Esophagus muscularis mucosa (tissue), 4 donors: ENCODE measurements around the gene AGTRAP. TPM values are rescaled to one million over a fixed set of nuclear protein-coding genes. Genes with fewer than 3 reads are reported as not detected.

Experiments
- DNase-seq: peaks from one replicate; pipeline ENCODE4 v3.0.0-alpha.2; 2017; ENCODE audit errors: extremely low spot score
- H3K27ac ChIP-seq, 4 donors: fragments of 200-600 bp; sonication (generic); replicated peaks in 1 of 4; 1 replicate in 3 of 4; 2 replicates in 1 of 4; pipeline ENCODE4 v1.5.1; 2016 to 2019; ENCODE audit warnings: mild to moderate bottlenecking in 1 of 4
- H3K27me3 ChIP-seq, 4 donors: fragments of 200-600 bp; sonication (generic); one replicate each; pipeline versions ENCODE4 v1.5.1 to v1.6.0; 2016 to 2019
- H3K36me3 ChIP-seq, 4 donors: fragments of 200-600 bp; sonication (generic); one replicate each; pipeline ENCODE4 v1.5.1; 2016 to 2019
- H3K4me1 ChIP-seq, 4 donors: fragments of 200-600 bp; sonication (generic); one replicate each; pipeline ENCODE4 v1.5.1; 2016 to 2019
- H3K4me3 ChIP-seq, 4 donors: fragments of 200-600 bp; sonication (generic); 1 replicate in 2 of 4; 2 replicates in 2 of 4; pipeline ENCODE4 v1.5.1; 2016 to 2019; ENCODE audit warnings: mild to moderate bottlenecking in 4 of 4, moderate library complexity in 1 of 4
- H3K9me3 ChIP-seq, 4 donors: fragments of 200-600 bp; sonication (generic); 1 replicate in 3 of 4; 2 replicates in 1 of 4; pipeline ENCODE4 v1.5.1; 2016 to 2019
- EP300 ChIP-seq: sonication (generic); formaldehyde crosslinking; IDR thresholded peaks from one replicate; pipeline ENCODE4 v1.6.1; 2017; ENCODE audit warnings: antibody characterized with exemption
- POLR2A ChIP-seq: fragments of 450-650 bp; IDR thresholded peaks from one replicate; pipeline ENCODE4 v1.6.1; 2017; ENCODE audit warnings: antibody characterized with exemption, moderate library complexity, mild to moderate bottlenecking, low read depth
- POLR2AphosphoS5 ChIP-seq, 2 donors: sonication (generic); formaldehyde crosslinking; IDR thresholded peaks; one replicate each; pipeline ENCODE4 v1.6.1; 2017; ENCODE audit warnings: antibody characterized with exemption in 2 of 2
- WGBS: methylation state at CpG from one replicate; pipeline ENCODE4 v1.1.5; 2018; 5-methylcytosine and 5-hydroxymethylcytosine counted together
- intact Hi-C: fragments of 100-400 bp; cut with DNase I; formaldehyde crosslinking; loops from one replicate; pipeline ENCODE4 v1.15.1; 2023
- total RNA-seq, 4 donors: library from RNA; depleted of rRNA; stranded (reverse); fragments of >200 nt; gene quantifications; one replicate each; pipeline versions ENCODE4 v1.1.0 to v1.2.1, GENCODE V29; 2016
- TF ChIP-seq, protein P1 (sequence below), 3 experiments: fragments of 200-600 bp in 2 of 3; fragments of 450-650 bp in 1 of 3; sonication (generic) in 2 of 3; IDR thresholded peaks; one replicate each; pipeline ENCODE4 v1.5.1; 2017 to 2019; ENCODE audit warnings: antibody characterized with exemption in 3 of 3, mild to moderate bottlenecking in 2 of 3, moderate library complexity in 1 of 3

The AGTRAP gene
- total RNA-seq, 4 donors from 2014 or later = 31.6 to 73.4 (median 45.6) TPM

DNA sequence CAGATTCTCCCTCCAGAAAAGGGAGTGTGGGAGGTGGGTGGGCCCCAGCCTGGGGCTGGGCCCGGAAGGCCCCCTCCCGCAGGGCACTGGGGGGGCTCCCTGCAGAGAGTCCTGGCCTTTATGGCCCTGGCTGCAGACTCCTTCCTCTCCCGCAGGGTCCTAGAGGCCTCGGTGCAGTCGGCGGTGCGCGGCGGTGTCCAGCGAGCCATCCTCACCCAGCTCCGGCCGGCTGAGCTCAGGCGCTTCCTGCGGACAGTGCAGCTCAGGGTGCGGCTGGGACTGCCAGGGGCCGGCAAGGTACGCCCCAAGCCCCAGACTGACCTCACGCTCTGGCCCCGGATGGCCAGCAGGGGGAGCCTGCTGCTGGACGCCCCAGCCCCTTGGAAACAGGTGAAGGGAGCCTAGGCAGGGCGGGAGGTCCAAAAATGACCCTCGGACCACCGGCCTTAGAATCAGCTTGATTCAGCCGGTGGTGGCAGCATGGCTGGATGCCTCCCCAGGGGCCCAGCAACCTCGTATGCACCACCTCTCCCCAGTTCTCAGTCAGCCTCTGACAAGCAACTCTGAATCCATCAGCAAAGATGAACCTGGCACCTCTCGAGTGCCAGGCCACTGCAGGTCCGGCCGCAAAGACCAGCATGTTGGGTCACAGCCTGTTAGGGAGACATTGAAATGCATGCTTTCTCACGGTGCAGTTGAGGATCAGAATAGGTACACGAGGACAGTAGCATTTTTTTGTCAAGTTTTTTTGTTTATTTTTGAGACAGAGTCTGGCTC lies 49.2 kb downstream of the AGTRAP start:
- WGBS = 22% methylated on average over 6 of the region's 30 CpGs
- Histone ChIP-seq H3K36me3 (peaks cover 0 to 8% (median 0%) of the 10 kb centered on the region in 4 donors), H3K4me3 (peak overlapping the region; percentile 34 to 52 (median 40)), H3K27me3 (no peaks in the 10 kb centered on the region), H3K27ac (peak overlapping the region; percentile 47 to 57 (median 48)), H3K9me3 (no peaks in the 10 kb centered on the region), H3K4me1 (peaks cover 53 to 60% (median 59%) of the 10 kb centered on the region in 4 donors)
- intact Hi-C loops = loop anchor here (5.0 kb wide), 1 partner anchor 48 kb away; the partner anchor contains the start of gene AGTRAP
- TF ChIP-seq, protein P1, sequence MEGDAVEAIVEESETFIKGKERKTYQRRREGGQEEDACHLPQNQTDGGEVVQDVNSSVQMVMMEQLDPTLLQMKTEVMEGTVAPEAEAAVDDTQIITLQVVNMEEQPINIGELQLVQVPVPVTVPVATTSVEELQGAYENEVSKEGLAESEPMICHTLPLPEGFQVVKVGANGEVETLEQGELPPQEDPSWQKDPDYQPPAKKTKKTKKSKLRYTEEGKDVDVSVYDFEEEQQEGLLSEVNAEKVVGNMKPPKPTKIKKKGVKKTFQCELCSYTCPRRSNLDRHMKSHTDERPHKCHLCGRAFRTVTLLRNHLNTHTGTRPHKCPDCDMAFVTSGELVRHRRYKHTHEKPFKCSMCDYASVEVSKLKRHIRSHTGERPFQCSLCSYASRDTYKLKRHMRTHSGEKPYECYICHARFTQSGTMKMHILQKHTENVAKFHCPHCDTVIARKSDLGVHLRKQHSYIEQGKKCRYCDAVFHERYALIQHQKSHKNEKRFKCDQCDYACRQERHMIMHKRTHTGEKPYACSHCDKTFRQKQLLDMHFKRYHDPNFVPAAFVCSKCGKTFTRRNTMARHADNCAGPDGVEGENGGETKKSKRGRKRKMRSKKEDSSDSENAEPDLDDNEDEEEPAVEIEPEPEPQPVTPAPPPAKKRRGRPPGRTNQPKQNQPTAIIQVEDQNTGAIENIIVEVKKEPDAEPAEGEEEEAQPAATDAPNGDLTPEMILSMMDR (IDR thresholded peaks at IDR 0.05) = peak; percentile 77 to 92 (median 78)
- peak; percentile 56 to 63 for TF ChIP-seq POLR2AphosphoS5 (IDR thresholded peaks at IDR 0.05)
- TF ChIP-seq POLR2A = no peak
- no peak for TF ChIP-seq EP300
- DNase-seq = no peak

- TF ChIP-seq POLR2AphosphoS5 (IDR thresholded peaks at IDR 0.05) = no peak
- TF ChIP-seq, protein P1 (IDR thresholded peaks at IDR 0.05) = no peak
- no peak for TF ChIP-seq EP300
- no peak for TF ChIP-seq POLR2A
- DNase-seq = no peak
- H3K9me3 ChIP-seq = no peaks in the 10 kb centered on the region
- 71% methylated on average over 5 of the region's 5 CpGs for WGBS
- intact Hi-C loops = loop anchor here (5.0 kb wide), 1 partner anchor 49 kb away; the partner anchor contains the start of gene AGTRAP
- peaks cover 0 to 8% (median 0%) of the 10 kb centered on the region in 4 donors for H3K36me3 ChIP-seq
- no peak overlapping the region for H3K4me3 ChIP-seq
- H3K27me3 ChIP-seq = no peaks in the 10 kb centered on the region
- peaks cover 63 to 70% (median 67%) of the 10 kb centered on the region in 4 donors for H3K4me1 ChIP-seq
- peak overlapping the region in 2 of 4 donors; percentile 87 to 90 for H3K27ac ChIP-seq
Observed at GRCh38 chr1:11786168-11786567, 50.2 kb downstream of the AGTRAP start.

DNA sequence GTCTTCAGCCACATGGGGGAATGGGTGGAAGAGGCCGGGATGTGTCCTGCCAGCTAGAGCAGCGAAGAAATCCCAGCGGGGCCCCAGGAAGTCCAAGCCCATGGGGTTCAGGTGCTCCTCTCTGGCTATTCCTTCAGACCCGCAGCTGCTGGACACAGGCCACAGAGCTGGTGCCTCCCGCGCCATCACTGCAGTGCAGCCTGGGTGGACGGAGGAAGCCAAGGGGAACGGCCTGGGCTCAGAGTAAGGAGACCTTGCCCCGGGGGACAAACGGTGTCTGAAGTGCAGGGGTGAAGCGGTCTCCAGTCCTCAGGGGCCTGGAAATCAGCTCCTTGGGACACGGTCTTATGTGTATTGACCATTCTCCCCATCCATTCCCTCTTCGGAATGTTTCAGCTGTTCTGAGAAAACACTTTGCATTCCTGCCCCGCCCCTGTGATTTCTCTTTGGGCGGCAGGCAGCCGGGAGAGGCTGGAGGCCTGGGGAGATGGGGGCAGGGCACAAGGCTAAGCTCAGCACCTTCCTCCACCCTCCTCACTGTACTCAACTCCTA lies 51.4 kb downstream of the AGTRAP start:
- Histone ChIP-seq H3K9me3 (no peaks in the 10 kb centered on the region), H3K4me3 (peak overlapping the region; percentile 20 to 42 (median 36)), H3K36me3 (peaks cover 0 to 11% (median 7%) of the 10 kb centered on the region in 4 donors), H3K27ac (peak overlapping the region; percentile 87 to 92 (median 90)), H3K27me3 (no peaks in the 10 kb centered on the region), H3K4me1 (peaks cover 74 to 82% (median 79%) of the 10 kb centered on the region in 4 donors)
- TF ChIP-seq, protein P1 (IDR thresholded peaks at IDR 0.05) = no peak
- TF ChIP-seq EP300 (no peak), POLR2A (no peak), POLR2AphosphoS5 (IDR thresholded peaks at IDR 0.05) (peak; percentile 61 to 68)
- intact Hi-C loops = loop anchor here (5.0 kb wide), 1 partner anchor 50 kb away; the partner anchor contains the start of gene AGTRAP
- DNase-seq = no peak
- 26% methylated on average over 14 of the region's 16 CpGs for WGBS

DNA sequence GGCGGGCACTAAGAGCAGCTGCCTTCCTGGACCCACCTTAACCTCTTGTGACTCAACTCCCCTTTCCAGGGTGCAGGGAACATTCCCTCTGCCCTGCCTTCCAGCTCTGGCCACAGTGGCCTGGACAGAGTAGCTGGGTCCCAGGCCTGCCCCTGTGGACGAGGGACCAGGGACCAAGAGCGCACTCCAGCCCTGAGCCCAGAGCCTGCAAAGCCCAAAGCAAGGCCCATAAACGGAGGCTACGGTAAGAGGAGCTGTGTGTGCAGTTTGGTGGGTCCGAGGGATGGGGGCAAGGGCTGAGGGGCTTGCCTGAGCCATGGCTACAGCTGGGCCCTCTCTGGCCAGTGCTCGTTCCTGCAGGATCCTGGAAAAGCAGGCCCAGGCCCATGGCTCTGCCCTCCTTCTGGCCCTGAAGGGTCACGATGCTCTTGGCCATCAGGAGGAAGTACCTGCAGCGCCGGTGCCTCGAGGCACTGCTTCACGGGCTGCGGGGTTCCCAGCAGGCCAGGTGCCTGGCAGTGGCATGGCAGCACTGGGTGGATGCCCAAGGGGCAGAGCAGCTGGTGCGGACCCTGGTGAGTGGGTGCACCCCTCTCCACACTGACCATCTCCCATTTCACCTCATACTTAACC lies 52.0 kb downstream of the AGTRAP start:
- Histone ChIP-seq H3K4me3 (peak overlapping the region in 2 of 4 donors; percentile 20 to 32), H3K36me3 (peaks cover 0 to 16% (median 13%) of the 10 kb centered on the region in 4 donors), H3K27ac (peak overlapping the region; percentile 87 to 92 (median 90)), H3K9me3 (no peaks in the 10 kb centered on the region), H3K27me3 (no peaks in the 10 kb centered on the region), H3K4me1 (peaks cover 74 to 84% (median 81%) of the 10 kb centered on the region in 4 donors)
- WGBS = 62% methylated on average over 7 of the region's 14 CpGs
- TF ChIP-seq EP300 = no peak
- TF ChIP-seq POLR2A = no peak
- TF ChIP-seq, protein P1 (IDR thresholded peaks at IDR 0.05) = no peak
- no peak for TF ChIP-seq POLR2AphosphoS5 (IDR thresholded peaks at IDR 0.05)
- no peak for DNase-seq
- intact Hi-C loops = loop anchor here (5.0 kb wide), 1 partner anchor 51 kb away; the partner anchor contains the start of gene AGTRAP
